GM18520 (cell line): Measurements from ENCODE around the gene ARL2BP.

ENCODE experiments used
- ATAC-seq: cut with Tn5 transposase; IDR thresholded peaks from one replicate; pipeline ENCODE4 v1.9.1; 2021; ENCODE audit not compliant: unreplicated experiment

ARL2BP gene

DNA sequence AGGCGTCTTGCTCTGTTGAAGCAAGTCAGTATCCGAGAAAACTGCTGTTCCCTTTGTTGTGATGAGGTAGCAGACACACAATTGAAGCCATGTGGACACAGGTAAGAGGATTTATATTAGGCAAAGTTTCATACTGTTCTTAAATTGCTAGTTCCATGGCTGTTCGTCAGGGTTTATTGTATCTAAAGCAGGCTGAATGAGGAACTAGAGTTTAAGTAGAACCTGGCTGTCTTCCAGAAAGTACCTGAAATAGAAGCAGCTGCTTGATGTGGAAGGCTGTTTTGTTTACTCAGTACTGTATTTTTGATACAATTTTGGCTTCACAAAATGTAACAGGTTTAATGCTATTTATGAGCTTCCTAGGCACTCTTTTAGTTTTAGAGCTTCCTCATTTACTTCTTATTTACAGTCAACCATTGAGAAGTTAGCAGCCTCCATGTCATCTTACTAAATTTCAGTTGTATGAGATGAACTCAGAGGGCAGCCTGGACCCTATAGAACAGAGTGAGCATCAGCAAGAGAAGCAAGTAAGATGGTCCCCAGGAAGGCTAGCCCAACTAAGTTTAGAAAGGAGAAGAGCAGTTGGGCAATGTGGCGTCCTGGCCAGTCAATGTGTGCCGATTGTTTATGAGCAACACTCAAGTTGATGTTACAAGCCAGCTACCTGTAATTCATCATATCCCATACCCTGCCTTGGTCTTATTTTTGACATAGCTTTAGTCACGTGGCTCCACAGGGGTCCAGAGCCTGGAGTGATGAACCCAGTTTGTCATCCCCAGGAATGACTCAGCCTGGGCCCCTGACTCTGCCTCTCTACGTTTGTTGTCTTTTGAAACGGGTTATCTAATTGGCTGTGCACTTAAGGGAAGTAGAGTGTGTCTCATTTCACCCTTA, 9.7 kb upstream of the ARL2BP start:
- ATAC-seq, result no peak

DNA sequence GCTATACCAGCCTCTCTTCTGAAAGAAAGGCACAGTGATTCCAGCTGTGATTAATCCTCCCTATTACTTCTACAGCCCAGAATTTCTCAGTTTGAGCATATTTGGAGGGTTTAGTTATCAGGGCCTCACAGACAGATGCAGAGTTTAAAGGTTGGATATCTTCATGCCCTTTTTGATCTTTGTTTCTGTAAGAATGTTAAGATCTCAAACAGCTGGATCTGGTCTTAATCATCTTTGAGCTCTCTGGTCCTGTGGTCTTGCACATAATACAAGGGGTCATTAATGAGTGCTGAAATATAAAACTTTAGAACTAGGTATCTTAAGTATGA, 9.1 kb upstream of the ARL2BP start:
- no peak for ATAC-seq

DNA sequence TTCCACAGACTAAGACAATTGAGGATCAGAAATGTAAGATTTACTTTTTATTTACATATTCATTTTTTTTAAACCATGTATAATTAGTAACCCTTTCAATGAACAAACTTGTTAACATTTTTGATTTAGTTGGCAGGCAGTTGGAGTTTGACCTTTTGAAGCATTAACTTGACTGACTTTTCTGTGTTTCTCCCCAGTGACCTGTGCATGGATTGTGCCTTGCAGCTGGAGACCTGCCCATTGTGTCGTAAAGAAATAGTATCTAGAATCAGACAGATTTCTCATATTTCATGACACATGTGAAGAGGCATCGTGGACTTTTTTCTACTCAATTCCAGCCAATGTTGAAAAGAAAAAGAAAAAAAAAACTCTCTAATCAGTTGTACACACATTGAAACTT, 6.4 kb upstream of the ARL2BP start:
- no peak for ATAC-seq

DNA sequence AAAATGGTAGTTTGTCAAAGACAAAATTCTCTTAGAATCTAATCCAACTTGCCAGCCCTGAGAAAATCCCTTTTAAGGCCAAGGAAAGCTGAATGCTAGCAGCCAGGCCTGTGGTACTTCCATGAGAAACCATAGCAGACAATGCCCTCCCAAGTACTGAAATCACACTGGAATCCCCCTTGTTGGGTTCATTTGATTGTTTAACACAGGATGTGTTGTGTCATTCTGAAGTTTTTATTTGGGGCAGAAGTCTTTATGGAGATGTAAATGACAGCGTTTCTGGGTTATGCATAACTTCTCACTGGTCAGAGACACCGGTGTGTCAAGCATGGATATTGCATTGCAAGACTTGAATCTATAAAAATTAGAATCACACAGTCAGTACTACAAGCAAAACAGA, 6.0 kb upstream of the ARL2BP start:
- no peak for ATAC-seq

DNA sequence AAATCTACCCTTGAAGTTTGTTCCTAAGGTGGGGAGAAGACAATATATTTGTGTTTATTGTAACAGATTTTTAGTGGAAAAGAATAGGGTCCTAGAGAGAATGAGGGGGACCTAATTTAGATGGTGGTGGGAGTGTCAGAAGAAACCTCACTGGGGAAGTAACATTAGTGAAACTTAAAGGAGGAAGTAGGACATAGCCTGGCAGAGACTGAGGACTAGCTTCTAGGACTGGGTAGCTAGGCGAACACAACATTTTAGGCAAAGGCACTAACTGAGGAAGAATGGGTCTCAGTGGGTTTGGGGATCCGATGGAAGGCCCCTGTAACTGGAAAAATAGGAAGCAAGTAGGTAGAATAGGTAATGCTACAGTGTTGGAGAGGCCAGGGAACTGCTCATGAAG, 4.2 kb upstream of the ARL2BP start:
- ATAC-seq, result no peak

DNA sequence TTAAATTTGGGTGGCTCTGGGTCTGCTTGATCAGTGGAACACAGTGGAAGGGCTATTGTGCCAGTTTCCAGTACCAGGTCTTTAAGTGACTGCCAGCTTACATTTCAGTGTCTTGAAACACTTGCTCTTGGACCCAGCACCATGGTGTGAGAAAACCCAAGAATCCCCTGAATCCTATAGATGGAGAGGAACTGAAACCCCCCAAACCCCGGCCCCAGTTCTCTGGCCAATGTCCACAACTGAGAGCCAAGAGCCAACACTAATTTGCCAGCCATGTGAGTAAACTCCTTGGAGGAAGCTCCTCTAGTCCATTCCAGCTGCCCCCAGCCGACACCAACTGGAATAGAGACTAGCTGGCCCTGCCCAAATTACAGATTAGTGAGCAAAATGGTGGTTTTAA, 2.4 kb upstream of the ARL2BP start:
- no peak for ATAC-seq

DNA sequence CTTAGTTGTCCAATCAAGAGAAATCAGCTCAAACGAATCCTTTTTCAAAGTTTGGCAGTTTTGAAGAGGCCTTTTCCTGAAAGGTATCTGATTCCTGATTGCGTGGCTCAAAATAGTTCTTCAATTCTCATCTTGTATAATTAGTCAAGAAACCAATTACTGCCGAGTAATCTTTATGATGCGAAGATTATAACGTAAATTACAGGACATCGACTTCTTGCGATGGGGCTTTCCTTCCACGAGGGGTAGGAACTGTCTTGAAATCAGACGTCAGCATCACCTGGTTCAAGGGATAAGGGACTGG, 644 bp upstream of the ARL2BP start:
- no peak for ATAC-seq

DNA sequence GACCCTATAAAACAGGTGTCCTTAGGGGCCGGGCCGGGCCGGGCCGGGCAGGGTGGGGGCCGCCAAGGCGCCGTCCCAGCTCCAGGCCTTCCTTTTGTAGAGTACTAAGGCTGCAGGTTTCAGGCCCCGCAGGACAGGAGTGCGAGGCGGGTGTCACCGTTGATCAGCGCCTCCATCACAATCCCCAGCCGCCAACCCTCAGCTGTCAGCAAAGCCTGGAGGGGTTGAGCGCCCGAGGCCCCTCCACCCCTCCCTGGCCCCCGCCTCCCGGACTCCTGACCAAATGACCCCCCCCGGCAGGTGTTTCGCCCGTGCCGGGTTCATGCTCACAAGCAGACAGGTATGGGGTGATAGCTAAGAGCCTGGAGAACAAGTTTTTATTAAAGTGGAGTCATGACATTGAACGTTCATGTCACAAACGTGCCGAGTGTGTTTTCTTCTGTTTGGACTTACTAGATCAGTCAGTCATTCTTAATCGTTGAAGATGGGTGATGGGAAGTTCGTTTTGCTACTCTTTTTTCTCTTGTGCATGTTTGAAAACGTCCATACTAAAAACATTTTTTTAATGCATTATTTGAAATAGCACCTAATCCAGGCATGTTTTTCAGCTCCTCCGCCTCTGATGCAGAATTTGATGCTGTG, 534 bp downstream of the ARL2BP start:
- ATAC-seq, result no peak

DNA sequence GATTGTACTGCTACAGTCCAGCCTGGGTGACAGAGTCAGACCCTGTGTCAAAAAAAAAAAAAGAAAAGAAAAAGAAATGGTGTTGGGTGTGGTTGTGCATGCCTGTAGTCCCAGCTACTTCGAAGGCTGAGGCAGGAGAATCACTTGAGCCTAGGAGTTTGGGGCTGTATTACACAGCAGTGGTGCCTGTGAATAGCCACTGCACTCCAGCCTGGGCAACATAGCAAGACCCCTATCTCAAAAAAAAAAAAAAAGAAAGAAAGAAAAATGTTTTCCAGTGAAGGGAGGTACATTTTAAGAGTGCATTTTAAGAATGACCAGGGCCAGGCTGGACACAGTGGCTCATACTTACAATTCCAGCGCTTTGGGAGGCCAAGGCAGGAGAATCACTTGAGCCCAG, 6.3 kb downstream of the ARL2BP start:
- ATAC-seq, result no peak

DNA sequence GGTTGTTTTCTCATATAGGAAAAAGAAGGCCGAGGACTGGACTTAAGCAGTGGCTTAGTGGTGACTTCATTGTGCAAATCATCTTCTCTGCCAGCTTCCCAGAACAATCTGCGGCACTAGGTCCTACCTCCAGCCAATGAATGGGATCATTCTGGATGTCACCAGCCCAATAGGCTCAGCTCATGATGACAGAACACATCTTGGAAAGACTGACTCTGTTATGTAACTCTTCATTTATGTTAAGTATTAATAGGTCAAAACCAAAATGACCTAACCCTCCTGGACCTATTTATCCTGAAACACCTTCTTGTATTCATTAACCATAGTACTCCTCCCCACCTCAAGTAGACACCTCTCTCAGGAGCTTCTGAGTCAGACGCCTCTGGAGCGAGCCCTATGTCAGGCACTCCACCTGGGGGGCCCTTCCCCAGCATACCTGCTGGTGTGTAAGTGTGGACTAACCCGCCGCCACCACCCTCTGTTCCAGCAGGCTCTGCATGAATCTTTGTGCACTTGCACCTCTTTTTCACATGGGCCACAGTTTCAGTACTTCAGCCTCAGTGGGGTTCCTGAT, 7.2 kb downstream of the ARL2BP start:
- ATAC-seq, result no peak

DNA sequence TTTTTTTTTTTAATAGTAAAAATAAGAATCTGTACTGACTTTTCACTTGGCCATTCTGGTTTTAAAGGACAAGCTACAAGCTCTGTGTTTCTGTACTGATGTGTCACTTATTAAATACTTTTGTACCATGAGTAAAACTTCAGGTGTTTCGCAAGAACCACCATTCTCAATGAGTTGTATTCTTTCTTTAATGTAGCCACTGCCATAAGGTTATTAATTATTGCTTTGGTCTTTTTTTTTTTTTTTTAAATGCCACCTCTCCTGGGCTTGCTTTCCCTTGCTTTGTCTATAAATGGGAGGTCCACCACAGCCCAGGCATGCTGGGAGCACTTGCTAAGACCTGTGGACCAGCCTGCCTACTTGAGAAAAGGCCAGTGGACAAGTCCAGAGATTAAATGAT, 8.4 kb downstream of the ARL2BP start:
- ATAC-seq, result no peak

DNA sequence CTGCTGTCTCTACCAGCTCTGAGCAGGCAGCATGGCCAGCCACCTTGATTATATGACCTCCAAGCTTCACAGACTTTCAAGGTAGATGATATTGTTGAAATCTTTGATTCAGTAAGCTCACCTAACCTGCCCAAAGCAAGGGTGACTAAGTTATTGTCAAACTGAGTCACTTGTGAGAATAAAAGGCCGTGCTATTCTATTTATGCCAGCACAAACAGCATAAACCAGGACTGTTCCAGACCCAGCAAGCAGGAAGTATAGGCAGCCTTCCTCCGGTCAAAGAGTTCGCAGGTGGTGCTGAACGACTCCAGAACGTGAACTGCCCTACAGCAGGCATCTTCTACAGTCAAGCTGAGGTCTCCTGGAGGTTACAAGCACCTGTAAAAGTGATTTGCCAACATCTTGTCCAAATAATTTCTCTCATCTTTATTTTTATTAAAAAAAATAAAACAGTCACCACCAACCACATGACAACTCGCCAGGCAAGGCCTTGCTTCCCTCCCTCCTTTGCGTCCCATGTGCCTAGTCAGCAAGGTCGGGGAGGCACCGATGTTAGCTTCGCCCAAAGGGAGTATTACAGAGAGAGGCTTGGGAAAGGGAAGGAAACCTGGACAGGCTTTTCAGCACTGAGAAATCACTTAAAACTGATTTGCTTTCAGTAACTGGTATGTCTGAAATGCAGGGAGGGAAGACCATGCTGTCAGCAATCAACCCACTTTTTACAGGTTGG, 10.8 kb downstream of the ARL2BP start:
- no peak for ATAC-seq

DNA sequence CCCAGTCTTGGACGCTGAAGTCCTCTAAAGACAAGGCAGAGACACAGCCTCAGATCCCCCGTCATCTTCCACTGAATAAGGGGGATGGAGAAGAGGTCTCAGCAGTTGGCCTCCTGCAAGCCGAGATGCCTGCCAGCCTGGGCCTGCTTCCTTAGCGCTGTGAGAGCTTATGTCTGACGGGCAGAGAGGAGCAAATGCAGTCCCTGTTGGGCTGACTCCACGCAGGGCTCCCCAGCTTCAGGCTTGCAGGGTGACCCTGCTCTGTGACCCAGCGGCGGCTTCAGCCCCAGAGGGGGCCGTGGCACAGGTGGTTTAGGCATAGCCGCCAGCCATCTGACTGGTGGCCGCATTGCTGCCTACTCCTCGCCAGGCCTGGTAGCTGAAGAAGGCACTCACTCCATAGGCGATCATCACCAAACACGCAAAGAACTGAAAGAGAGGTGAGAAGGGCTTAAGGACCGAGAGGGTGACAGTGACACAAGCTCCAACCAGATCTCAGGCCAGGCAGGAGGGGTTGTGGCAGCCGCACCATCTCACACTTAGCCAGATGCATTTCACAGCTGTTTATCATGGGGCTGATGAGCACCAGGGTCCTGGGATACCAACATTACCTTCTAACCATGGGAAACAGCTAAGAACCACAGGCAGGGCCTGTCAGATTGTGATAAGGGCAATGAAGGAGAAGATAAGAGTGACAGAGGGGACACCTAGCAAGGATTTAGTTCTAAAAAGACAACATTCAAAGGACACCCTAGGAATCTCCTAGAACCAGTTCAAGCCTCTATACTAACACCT, 11.7 kb downstream of the ARL2BP start:
- ATAC-seq, result no peak

DNA sequence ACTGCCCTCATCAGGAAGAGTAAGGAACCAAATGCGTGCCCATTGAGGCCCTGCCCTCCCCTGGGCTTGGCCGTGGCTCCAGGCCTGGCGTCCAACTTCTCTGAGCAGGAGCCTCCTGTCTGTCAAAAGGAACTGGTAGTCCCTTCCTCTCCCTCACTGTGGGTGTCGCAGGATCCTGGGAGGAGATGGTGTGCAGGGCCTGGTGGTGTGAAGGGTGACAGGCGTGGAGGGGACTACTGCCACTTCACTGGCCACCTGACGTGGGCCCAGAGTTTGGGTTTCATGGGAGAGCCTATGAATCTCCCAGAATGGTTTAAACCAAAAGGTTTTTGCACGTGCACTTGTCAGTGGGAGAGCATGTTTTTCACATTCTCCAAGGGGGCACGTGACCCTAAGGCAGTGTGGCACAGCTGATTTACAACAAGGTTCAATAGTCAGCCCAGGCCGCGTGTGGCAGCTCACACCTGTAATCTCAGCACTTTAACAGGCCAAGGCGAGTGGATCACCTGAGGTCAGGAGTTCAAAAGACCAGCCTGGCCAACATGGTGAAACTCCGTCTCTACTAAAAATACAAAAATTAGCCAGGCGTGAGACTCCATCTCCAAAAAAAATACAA, 12.5 kb downstream of the ARL2BP start:
- no peak for ATAC-seq

DNA sequence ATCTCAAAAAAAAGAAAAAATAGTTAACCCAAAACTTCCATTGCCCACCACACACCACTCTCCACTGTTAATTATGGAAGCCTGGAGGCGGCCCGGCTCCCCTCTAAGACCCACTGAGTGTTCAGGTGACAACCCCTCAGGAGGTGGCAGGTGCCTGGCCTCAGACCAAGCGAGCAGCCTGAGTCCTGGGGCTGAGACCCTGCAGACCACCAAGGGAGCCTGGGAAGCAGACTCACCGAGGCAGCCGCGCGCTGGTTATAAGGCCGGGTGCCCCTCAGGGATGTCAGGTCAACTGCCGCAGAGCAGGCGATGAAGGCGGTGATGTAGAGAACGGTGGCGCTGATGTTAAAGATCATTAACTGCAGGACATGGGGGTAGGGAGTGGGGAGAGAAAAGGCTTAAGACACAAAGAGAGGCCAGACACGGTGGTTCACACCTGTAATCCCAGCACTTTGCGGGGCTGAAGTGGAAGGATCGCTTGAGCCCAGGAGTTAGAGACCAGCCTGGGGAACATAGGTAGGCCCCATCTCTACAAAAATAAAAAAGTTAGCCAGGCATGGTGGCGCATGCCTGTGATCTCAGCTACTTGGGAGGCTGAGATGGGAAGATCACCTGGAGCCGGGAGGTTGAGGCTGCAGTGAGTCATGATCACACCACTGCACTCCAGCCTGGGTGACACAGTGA, 13.3 kb downstream of the ARL2BP start:
- ATAC-seq, result no peak

DNA sequence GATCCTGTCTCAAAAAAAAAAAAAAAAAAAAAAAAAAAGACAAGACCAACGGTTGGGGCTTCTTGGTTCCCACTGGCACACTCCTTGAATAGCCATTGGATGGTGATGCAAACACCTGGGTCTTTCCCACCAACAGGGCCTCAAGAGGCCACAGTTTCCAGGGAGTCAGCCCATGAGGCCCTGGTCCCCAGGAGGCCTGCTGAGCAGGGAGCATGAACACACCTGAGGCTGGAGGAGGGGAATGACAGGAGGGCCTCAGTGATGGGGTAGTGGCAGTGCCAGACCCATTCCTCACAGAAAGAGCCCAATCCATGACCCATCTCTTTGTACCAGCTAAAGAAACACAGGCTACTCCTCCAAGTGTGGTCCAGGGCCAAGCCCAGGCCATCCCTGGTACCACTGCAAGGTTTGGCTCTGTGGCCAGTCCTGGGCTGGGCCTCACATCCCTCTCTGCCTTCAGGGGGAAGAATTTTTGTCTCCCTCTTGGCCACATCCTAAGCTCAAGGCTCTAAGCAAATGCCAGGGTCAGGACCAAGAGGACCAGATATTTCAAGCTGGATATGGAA, 13.9 kb downstream of the ARL2BP start:
- no peak for ATAC-seq

DNA sequence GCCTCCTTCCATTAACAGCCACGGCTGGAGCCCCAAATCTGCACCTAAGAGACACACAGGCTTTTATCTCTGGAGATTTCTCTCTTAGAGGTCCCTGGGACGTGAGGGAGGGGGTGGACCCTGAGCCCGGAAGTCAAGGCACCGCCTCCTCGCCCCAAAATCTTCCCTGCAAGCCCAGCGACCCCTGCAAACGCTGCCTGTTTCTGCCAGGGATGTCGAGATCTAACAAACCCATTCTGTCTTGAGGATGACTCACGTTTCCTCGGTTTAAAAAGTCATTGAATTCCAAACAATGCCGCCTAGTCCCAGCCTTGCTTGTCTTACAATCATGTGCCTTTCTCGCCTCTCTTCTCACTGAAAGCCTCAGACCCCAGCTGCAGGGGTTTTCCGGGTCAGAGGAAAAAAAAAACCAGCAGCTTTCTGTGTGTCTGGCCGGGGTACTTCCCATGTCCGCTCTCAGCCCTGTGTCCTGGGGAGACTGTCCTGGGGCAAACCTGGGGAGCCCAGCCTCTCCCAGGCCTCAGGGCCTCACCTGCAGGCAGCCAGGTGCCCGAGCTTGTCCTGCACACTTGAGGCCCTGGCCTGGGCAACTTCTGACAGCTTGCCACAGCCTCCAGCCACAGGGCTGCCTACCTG, 15.4 kb downstream of the ARL2BP start:
- no peak for ATAC-seq

DNA sequence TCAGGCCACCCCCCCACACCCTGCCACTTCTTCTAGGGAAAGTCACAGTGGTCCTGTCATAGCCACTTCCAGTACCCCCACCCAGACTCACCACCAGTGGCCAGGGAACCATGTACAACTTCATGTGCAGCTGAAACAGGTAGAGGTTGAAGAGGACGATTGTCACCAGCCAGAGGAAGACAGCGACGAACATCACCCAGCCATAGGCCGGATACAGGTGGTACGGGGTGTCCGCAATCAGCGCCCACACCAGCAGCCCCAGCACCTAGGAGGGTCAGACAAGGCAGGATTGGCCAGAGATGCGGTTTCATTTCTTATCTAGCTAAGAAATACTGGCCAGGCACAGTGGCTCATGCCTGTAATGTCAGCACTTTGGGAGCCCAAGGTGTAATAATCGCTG, 16.7 kb downstream of the ARL2BP start:
- ATAC-seq, result no peak

DNA sequence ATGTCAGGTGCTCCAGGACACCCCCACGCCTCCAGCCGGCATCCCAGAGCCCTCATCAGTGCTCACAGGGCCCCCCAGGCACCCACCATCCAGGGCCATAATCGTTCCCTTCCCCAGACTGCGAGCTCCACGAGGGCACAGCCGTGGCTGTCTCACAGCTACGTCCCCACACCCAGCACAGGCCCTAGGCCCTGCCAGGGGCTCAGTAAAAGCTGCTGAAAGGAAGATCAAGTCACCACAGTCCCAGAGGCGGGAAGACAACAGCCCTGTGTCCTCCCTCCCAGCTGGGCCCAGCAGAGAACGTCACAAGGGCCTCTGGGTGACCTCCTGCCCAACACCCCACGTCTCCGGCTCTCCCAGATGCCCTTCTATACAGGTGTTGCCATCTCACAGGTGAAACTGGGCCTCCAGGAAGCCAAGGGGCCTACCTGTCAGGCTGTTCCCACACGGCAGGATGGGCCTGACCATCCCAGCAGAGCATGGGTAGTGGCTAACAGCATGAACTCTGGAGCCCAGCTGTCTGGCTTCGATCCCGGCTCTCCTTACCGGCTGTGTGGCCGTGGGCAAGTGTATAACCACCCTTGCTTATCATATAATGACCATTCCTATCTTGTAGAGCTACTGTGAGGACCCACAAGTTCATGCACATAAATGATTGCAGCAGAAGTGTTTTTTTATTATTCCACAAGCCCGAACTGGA, 17.9 kb downstream of the ARL2BP start:
- ATAC-seq, result no peak
